Loucy (cell line): ENCODE data around the gene CCDC158.

ENCODE experiments used
- H2AFZ ChIP-seq: fragments of 200-600 bp; sonication (generic); 2 replicates; pipeline ENCODE4 v1.6.0; 2016; ENCODE audit warnings: antibody characterized with exemption, mild to moderate bottlenecking, low read length, moderate library complexity
- H3F3A ChIP-seq: fragments of 200-600 bp; 2 replicates; pipeline ENCODE4 v1.6.0; 2016; ENCODE audit warnings: antibody characterized with exemption, low read depth, mild to moderate bottlenecking
- H3K27me3 ChIP-seq: fragments of 200-600 bp; sonication (generic); 2 replicates; pipeline ENCODE4 v1.6.1; 2014; ENCODE audit warnings: low read length, mild to moderate bottlenecking; ENCODE audit not compliant: insufficient read depth, poor library complexity, severe bottlenecking
- H3K36me3 ChIP-seq: fragments of 200-600 bp; sonication (generic); 2 replicates; pipeline ENCODE4 v1.6.1; 2016; ENCODE audit warnings: low read length; ENCODE audit not compliant: insufficient read depth
- H3K4me1 ChIP-seq: fragments of 200-600 bp; sonication (generic); 2 replicates; pipeline ENCODE4 v1.5.1; 2014; ENCODE audit warnings: low read length, mild to moderate bottlenecking; ENCODE audit not compliant: insufficient read depth, poor library complexity, severe bottlenecking
- H3K4me2 ChIP-seq: fragments of 200-600 bp; sonication (generic); 2 replicates; pipeline ENCODE4 v1.6.0; 2014; ENCODE audit warnings: antibody characterized with exemption, low read length, low read depth, mild to moderate bottlenecking; ENCODE audit not compliant: poor library complexity, severe bottlenecking
- H3K4me3 ChIP-seq: fragments of 200-600 bp; sonication (generic); 2 replicates; pipeline ENCODE4 v1.5.1; 2014; ENCODE audit warnings: low read length, mild to moderate bottlenecking, mixed read lengths; ENCODE audit not compliant: poor library complexity, severe bottlenecking
- H3K79me2 ChIP-seq: fragments of 200-600 bp; sonication (generic); 2 replicates; pipeline ENCODE4 v1.6.1; 2014; ENCODE audit warnings: low read length; ENCODE audit not compliant: insufficient read depth
- H3K9ac ChIP-seq: fragments of 200-600 bp; sonication (generic); 2 replicates; pipeline ENCODE4 v1.6.0; 2014; ENCODE audit warnings: mild to moderate bottlenecking, low read depth, low read length, moderate library complexity; ENCODE audit not compliant: poor library complexity, severe bottlenecking
- H3K9me2 ChIP-seq: fragments of 200-600 bp; sonication (generic); replicated peaks from 2 replicates; pipeline ENCODE4 v1.6.1; 2016; ENCODE audit warnings: low read depth, low read length, mixed read lengths
- H3K9me3 ChIP-seq: fragments of 200-600 bp; sonication (generic); 2 replicates; pipeline ENCODE4 v1.6.1; 2014; ENCODE audit warnings: mild to moderate bottlenecking, antibody characterized with exemption, low read length, low read depth; ENCODE audit not compliant: insufficient read depth
- H4K20me1 ChIP-seq: fragments of 200-600 bp; sonication (generic); 2 replicates; pipeline ENCODE4 v1.6.0; 2014; ENCODE audit warnings: antibody characterized with exemption, low read length, mild to moderate bottlenecking; ENCODE audit not compliant: insufficient read depth, poor library complexity, severe bottlenecking
- EZH2phosphoT487 ChIP-seq: fragments of 200-600 bp; IDR thresholded peaks from 2 replicates; pipeline ENCODE4 v1.6.1; 2018; ENCODE audit warnings: antibody characterized with exemption, mild to moderate bottlenecking, moderate library complexity, borderline replicate concordance
- TF ChIP-seq, protein P1 (sequence below): fragments of 200-600 bp; sonication (generic); conservative IDR thresholded peaks from 2 replicates; pipeline ENCODE4 v1.5.1; 2014; ENCODE audit warnings: mild to moderate bottlenecking, antibody characterized with exemption, low read length

Gene CCDC158

DNA sequence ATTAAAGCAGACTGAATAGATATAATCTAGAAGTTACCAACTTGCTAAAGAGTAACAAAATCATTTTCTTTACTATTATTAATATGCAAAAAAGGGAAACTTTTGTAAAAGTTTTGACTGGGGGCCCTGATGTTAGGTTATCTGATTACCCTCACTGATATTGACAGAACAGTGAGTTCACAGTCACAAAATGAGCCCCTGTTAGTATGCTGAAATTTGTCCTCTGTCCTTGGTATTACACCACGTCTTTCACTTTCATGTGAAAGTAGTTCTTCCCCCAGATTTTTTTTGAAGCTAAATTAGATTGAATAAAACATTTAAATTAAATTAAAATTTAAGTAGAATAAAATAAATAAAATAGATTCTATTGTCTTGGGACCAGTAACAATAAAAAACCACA, 108.5 kb downstream of the CCDC158 start:
- Histone ChIP-seq H3K4me3 (no peak overlapping the region), H3K27me3 (no peaks in the 10 kb centered on the region), H3K4me1 (peaks cover 28% of the 10 kb centered on the region), H2AFZ (no peak overlapping the region), H3K4me2 (no peak overlapping the region), H3F3A (no peaks in the 10 kb centered on the region), H3K9me2 (no peaks in the 10 kb centered on the region), H3K79me2 (peaks cover 20% of the 10 kb centered on the region), H3K9ac (no peak overlapping the region), H3K9me3 (peaks cover 3% of the 10 kb centered on the region; the same call in 1 of the 2 replicates), H3K36me3 (no peaks in the 10 kb centered on the region), H4K20me1 (peaks cover 6% of the 10 kb centered on the region)
- TF ChIP-seq EZH2phosphoT487: no peak
- TF ChIP-seq, protein P1, sequence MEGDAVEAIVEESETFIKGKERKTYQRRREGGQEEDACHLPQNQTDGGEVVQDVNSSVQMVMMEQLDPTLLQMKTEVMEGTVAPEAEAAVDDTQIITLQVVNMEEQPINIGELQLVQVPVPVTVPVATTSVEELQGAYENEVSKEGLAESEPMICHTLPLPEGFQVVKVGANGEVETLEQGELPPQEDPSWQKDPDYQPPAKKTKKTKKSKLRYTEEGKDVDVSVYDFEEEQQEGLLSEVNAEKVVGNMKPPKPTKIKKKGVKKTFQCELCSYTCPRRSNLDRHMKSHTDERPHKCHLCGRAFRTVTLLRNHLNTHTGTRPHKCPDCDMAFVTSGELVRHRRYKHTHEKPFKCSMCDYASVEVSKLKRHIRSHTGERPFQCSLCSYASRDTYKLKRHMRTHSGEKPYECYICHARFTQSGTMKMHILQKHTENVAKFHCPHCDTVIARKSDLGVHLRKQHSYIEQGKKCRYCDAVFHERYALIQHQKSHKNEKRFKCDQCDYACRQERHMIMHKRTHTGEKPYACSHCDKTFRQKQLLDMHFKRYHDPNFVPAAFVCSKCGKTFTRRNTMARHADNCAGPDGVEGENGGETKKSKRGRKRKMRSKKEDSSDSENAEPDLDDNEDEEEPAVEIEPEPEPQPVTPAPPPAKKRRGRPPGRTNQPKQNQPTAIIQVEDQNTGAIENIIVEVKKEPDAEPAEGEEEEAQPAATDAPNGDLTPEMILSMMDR: no peak

DNA sequence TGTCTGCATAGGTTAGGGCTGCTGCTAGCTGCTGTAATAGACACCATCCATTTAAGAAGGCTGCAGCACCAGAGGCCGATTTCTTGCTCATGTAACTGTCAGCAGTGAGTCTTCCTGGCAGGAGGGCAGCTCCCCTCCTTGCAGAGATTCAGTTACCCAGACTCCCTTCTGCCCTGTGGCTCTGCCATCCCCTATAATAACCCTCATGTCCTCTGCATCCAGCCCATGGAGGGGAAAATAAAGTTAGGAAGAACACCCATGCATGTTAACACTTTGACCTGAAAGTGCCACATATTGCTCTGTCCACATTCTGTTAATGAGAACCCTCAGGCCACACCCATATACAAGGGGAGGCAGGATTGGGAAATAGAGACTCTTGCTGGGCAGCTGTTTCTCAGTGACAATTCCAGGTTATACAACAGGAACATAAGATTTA, 109.0 kb downstream of the CCDC158 start:
- H3K4me1 ChIP-seq: peaks cover 30% of the 10 kb centered on the region
- TF ChIP-seq, protein P1: no peak
- no peak for TF ChIP-seq EZH2phosphoT487
- H3F3A ChIP-seq: no peaks in the 10 kb centered on the region
- no peak overlapping the region for H3K4me3 ChIP-seq
- H3K9ac ChIP-seq: no peak overlapping the region
- peaks cover 3% of the 10 kb centered on the region; the same call in 1 of the 2 replicates for H3K9me3 ChIP-seq
- H3K36me3 ChIP-seq: no peaks in the 10 kb centered on the region
- peaks cover 7% of the 10 kb centered on the region for H4K20me1 ChIP-seq
- H3K9me2 ChIP-seq: no peaks in the 10 kb centered on the region
- no peaks in the 10 kb centered on the region for H3K27me3 ChIP-seq
- peaks cover 25% of the 10 kb centered on the region for H3K79me2 ChIP-seq
- H2AFZ ChIP-seq: no peak overlapping the region
- H3K4me2 ChIP-seq: no peak overlapping the region

DNA sequence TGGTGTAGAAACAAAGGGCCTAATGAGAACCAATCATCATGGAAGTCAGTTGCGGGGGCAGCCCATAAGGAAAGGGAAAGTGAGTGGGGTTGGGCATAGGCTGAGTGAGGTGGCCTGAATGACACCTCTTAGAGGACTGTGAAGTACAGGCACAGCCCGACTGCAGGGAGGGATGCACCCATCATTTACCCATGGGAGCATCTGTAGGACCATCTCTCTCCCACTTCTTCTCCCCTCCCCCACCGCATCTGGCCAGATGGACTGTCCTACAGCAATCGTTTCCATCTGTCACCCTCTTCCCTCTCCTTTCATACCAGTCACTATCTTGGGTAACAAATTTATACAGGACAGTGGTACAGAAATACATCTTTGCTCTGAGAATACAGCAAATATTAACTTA, 110.3 kb downstream of the CCDC158 start:
- H3K4me3 ChIP-seq: no peak overlapping the region
- no peaks in the 10 kb centered on the region for H3K27me3 ChIP-seq
- TF ChIP-seq, protein P1: no peak
- TF ChIP-seq EZH2phosphoT487: no peak
- H3K36me3 ChIP-seq: no peaks in the 10 kb centered on the region
- no peak overlapping the region for H2AFZ ChIP-seq
- peaks cover 35% of the 10 kb centered on the region for H3K79me2 ChIP-seq
- H3K4me1 ChIP-seq: peaks cover 32% of the 10 kb centered on the region
- H4K20me1 ChIP-seq: peaks cover 7% of the 10 kb centered on the region
- H3K9me2 ChIP-seq: no peaks in the 10 kb centered on the region
- H3K9ac ChIP-seq: no peak overlapping the region
- no peaks in the 10 kb centered on the region for H3F3A ChIP-seq
- H3K9me3 ChIP-seq: no peaks in the 10 kb centered on the region
- H3K4me2 ChIP-seq: no peak overlapping the region
